Glomerular visceral epithelial cell (primary cell): ENCODE measurements around the gene COX18.

ENCODE experiments used
- DNase-seq: peaks from one replicate; pipeline ENCODE4 v3.0.0-alpha.2; 2016; ENCODE audit errors: extremely low spot score

Gene COX18

DNA sequence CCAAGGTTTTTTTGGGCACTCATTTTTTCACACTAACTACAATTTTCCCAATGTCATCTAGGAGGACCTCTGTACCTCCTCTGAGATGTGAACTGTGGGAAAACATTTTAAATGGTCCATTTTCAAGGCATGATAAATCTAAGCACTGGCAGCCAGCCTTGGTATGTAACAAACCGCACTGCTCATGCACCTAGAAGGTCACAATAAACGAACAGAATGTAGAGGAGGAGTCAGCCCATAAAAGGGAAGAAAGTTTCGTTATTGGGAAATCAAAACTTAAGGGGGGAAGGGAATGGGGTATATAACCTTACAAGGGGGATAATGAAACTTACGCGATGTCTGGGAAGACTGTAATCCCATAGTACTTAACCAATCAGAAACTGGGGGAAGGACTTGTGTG, 16.4 kb downstream of the COX18 start:
- DNase-seq, result no peak

DNA sequence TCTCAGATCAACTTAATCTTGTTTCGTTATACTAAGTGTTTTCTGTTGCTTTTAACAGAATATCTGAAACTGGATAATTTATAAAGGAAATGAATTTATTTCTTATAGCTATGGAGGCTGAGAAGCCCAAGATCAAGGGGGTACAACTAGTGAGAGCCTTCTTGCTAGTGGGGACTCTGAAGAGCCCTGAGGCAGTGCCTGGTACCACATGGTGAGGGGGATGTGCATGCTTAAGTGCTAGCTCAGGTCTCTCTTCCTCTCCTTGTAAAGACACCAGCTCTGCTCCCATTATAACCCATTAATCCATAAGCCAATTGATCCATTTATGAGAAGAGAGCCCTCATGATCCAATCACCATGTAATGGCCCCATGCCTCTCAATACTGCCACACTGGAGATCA, 17.9 kb downstream of the COX18 start:
- DNase-seq, result no peak

DNA sequence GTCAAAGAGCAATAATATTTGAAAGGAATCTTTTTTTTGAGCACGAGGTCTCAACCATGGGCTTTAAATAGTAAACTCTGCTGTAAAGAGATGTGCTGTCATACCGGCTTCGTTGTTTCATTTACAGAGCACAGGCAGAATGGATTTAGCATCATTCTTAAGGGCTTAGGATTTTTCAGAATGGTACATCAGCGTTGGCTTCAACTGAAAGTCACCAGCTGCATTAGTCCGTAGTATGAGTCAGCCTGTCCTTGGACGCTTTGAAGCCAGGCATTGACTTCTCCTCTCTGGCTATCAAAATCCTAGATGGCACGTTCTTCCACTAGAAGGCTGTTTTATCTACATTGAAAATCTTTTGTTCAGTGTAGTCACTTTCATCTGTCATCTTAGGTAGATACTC, 23.6 kb downstream of the COX18 start:
- no peak for DNase-seq

DNA sequence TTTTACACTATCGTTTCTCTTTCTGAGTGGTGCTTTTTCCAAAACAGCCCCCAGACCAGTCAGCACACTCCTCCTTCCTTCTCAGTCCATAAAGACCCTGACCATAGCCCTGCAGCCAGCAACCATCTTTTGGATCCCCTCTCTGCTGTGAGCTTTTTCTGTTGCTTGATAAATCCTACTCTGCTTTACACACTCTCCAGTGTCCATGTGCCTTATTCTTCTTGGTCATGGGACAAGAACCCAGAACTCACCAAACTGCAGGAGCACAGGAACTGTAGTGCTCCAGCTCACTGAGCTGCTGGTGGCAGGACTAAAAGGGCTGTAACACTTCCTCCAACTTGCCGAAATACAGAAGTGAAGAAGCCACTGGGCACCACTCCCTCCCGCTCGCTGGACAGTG, 32.5 kb downstream of the COX18 start:
- no peak for DNase-seq

DNA sequence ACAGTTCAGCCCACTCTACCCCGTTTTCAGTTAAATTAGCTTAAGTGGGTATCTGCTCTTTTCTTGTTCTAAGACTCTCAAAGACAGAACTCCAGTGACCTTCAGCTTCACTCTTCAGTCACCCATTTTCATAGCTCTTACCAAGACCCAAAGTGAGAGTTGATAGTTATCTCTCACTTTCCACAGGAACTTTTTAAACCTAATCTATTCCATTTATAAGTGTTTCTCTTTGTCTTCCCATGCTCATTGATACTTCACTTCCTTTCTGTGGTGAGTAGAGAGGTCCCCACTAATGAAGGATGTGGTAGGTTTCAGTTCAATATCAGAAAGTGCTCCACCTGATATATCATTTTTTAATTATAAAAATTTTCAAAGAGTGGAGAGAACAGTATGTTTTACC, 33.4 kb downstream of the COX18 start:
- DNase-seq, result no peak

DNA sequence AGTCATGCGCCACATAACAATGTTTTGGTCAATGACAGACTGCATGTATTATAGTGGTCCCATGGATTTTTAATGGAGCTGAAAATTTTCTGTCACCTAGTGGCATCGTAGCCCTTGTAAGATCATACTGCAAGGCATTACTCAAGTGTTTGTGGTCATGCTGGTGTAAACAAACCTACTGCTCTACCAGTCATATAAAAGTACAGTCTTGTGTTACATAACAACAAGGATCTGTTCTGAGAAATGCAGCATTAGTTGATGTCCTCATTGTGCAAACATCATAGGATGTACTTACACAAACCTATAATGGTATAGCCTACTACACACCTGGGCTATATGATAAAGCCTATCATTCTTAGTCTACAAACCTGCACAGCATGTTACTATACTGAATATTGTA, 34.6 kb downstream of the COX18 start:
- no peak for DNase-seq

DNA sequence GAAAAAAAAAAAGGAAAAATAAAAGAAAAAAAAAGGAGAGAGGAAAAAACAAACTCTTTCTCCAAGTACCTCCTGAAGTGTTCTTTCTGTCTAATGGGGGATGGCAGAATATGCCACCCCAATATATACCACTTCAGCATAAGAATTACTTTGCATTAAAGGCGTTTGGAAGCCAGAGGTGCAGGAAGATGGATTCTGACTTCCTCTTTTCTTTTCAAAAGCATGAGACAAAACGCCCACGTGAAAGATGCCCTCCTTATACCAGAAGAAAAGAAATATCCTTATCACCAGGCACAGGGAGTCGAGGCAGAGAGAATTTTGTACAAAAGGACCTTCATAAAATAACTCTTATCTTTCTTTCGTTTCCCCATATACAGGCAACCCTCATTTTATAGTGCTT, 40.9 kb downstream of the COX18 start:
- no peak for DNase-seq

DNA sequence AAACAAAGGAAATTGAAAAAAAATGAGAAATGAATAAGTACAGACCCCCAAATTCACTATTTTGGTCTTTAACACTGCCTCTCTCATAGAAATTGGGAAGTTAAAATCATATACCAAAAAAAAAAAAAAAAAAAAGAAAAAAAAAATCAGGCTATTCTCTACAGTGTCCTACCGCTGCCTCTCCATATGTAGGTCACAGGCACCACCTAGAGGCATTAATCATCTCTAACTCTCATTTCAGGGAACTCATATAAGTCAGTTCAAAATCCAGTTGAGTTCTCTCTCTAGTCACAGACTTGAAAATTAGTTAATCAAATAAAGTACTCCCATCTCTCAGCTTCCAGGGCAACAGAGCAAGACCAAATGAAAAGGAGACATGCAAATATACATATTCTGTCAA, 47.9 kb downstream of the COX18 start:
- peak; percentile 64 for DNase-seq

DNA sequence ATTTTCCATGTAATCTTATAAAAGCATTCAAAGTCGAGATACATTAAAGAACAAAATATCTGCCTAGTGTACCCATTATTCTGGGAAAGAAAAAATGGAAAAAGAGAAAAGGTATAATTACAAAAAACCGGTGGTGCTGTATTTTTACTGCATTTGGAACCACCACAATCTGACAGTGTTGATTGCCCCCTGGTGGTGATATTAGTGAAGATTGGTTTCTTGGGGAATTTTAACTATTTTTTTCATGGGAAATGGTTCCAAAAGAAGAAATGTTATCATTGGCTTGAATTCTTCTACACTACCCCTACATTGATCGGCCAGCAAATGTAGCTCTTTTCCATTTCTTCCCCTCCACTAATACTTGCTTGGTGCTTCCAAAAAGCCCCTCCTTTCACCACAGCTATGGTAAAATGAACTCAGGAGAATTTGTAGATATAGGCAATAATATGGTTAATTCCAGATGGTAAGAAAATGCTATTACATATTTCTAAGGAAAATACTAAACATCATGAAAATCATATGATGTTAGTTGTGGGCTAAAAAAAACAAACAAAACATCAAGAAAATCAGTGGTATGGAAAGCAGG, 50.0 kb downstream of the COX18 start:
- DNase-seq, result peak; percentile 56

DNA sequence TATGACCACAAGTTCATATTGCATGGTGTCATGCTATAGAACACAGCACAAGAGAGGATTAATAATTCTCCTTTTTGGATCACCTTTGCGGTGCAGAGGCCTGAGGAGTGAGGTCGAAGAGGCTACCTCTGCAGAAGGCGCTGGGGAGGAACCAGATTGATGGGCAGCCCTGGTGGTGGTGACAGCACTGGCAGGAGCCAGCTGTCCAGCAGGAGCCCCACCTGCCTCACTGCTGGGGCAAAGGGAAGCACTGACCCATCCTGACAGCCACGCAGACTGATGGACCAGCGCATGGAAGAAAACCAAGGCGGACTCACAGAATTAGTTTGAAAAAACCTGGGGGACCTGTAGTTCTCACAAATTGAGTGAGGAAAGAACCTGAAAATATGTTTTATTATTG, 50.9 kb downstream of the COX18 start:
- peak; percentile 24 for DNase-seq

DNA sequence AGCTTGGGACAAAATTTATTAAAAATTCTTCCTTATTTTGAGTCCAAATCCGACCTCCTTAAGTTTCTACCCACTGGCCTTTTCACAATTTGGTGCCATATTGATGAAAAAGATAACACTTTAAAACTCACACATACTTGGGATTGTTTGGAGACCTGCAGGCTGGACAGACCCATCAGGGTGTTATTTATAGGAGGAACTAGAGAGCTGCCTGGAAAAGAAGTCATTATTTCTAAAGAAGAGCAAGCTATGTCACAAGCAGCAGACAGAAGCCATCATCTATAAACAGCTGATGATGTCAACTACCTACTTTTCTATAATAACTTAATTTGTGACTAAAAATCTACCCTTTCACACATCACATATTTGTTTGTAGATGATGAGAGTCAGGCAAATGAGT, 56.2 kb downstream of the COX18 start:
- DNase-seq, result no peak

DNA sequence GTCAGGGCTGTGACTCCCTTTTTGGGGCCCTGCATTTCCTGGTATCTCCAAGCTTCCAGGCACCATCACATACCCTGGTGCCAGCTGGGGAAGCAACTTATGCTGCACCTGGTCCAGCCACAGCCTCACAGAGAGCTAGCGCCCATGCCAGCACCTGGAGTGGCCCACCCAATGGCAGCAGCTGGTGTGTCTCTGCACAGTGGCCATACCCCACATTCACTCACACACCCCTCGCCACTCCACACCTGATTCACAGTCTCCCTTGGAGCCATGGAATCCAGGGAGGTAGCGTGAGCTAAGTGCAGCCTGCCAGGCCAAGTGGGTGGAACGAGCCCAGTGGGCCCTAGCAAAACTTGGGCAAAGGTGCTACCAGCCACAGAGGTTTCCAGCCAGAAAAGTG, 56.8 kb downstream of the COX18 start:
- no peak for DNase-seq

DNA sequence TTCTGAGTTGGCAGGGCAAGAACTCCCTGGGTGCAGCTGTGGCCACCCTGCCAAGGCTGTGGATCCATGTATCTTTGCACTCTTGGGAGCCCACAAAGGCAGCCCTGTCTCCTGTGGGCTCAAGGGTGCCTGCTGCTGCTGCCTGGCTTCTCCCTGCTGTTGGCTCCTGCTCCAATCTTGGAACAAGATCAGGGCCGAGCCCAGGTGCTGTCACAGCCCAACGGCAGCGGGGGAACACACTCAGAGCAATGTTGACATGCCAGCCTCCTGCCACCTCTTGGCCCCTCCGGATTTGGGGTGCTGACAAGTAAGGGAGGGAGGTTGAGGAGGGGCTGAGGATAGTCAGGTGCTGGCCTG, 57.9 kb downstream of the COX18 start:
- no peak for DNase-seq

DNA sequence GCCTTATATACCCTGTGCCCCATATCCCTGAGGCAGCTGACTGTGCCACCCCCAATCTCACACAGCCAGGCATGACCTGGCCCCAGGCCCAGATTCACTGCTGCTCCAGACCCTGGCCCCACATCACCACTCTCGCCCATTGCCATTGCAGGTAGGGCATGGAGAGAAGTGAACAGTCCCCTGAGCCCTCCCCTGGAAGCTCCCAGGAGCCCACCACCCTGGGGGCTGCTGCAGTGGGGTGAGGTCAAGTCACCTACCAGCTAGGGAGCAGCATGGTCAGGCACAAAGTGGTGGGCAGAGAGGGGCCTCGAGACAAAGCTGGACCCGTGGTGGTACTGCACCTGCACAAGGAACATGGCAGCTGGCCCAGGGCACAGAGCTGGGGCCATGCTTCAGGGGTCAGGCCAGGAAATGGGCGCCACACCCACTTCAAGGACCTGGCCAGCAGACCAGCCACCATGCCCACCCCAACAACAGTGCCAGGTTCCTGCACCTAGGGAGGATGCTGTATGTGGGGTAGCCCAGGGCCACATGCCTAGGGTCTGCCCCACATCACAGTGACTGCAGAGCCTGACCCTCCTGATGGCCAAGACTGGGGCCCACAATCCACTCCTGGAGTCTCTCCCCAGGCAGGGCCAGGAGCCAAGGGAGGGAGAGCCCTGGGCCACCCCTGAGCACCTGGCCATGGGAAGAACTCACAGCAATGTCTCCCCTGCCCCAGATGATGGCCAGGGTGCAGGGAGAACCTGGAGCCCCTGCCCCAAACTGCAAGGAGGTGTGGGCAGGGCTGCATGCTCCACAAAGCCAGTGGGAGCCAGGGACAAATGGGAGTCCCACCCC, 58.5 kb downstream of the COX18 start:
- DNase-seq, result no peak

DNA sequence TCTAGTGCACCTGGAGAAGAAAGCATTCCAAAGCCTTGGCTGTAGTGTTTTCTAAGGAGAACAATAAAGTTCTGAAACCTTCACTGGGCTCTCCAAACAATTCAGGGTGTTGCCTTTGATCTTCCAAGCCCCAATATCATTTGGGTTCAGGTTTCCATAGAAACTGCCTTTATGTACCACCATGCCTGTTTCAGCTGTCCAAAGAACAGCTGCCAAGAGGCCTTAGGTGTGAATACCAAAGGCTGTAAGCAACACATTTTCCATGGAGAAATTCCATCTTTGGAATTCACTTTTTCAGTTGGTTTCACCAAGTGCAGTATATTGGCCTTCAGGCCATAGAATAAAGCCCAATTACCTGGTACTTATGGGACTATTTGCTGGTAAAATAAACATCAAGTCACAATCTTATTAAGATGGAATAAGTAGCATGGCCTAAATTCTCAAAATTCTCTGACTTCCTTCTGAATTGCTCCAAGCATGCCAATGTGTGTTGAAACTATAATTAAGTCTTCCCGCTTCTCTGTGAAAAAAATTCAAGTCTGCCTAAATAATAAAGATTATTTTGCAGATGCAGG, 61.9 kb downstream of the COX18 start:
- no peak for DNase-seq

DNA sequence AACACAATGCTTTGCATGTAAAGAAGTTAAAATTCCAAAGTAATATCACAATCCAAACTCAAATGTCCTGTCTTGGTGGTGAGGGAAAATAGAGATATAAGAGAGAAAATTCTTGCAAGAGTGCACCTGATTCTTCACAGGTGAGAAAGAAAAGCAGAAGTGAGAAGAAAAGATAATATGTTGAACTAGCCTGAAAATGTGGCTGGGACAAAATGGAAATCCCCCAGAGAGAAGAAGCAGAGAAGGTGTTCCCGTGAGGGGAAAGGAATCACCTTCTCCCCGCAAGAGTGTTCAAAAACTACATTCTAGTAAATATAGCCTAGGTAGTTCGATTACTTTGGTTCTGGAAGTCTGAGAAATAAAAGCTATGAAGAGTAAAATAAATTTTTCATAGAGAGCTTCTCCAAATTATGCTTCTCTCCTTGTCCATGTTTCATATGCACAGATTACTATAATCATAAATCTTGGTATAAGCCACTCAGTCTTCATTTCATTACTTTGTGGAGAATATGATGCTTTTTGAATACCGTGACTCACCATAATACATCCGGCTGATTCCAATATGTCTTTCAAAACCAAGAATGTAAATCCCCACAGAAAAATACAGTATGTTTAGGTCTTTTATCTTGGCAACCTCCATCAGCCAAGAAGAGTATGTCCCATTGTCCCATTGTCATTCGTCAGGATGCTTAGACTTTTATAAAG, 63.1 kb downstream of the COX18 start:
- no peak for DNase-seq

DNA sequence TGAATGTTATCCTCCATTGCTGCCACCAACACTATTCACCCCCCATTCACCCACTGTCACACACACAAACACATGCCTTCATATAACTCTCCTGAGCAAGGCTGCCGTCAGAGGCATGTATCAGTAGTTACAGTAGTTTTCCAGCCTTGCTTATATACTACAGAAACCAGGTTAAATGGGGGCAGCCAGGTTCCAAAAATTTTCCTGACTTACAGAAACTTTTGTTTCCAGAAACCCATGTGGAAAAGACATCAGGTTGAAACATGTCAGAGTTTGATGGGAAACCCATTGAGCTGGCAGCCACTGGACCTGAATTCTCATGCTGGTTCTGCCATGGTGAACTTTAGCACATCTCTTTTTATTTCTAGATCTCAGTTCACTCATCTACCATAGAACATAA, 64.0 kb downstream of the COX18 start:
- no peak for DNase-seq
